ENCODE results near the gene GTF2H2C. TPM values are rescaled to one million over a fixed set of nuclear protein-coding genes. Genes with fewer than 3 reads are reported as not detected.
A peak's percentile ranks its signal among the peaks of the same experiment; 100 is the strongest.
"Not testable (repeated sequence)": the region's sequence is repeated elsewhere in the genome, so short reads cannot be mapped to it uniquely, and the experiment has no call there.

GTF2H2C gene
- total RNA-seq, 1 experiment from 2014 or later: 69.8 TPM

GRCh38 chr5:69541347-69541746, 18.6 kb upstream of the GTF2H2C start:
- not testable (repeated sequence) for DNase-seq; H3K4me2 ChIP-seq (ENCODE audit: low read depth, low read length, poor library complexity, severe bottlenecking); H3K9ac ChIP-seq (ENCODE audit: low read length); H3K9me3 ChIP-seq (ENCODE audit: low read length); H3K4me1 ChIP-seq (ENCODE audit: low read length); H4K20me1 ChIP-seq (ENCODE audit: insufficient read depth, low read depth, low read length); H3K79me2 ChIP-seq (ENCODE audit: low read length); H3K27me3 ChIP-seq (ENCODE audit: low read length); H3K9me2 ChIP-seq (replicated peaks; ENCODE audit: insufficient read depth, low read length); H2AFZ ChIP-seq (ENCODE audit: low read length); H3K4me3 ChIP-seq (ENCODE audit: low read length); H3K36me3 ChIP-seq (ENCODE audit: insufficient read depth, low read length); H3K27ac ChIP-seq (ENCODE audit: low read length)

- H3K9me3 ChIP-seq (ENCODE audit: low read length); H3K79me2 ChIP-seq (ENCODE audit: low read length); H3K4me1 ChIP-seq (ENCODE audit: low read length); H3K27ac ChIP-seq (ENCODE audit: low read length); H3K4me3 ChIP-seq (ENCODE audit: low read length); H4K20me1 ChIP-seq (ENCODE audit: insufficient read depth, low read depth, low read length); H3K36me3 ChIP-seq (ENCODE audit: insufficient read depth, low read length); H2AFZ ChIP-seq (ENCODE audit: low read length); H3K27me3 ChIP-seq (ENCODE audit: low read length); H3K9ac ChIP-seq (ENCODE audit: low read length); H3K9me2 ChIP-seq (replicated peaks; ENCODE audit: insufficient read depth, low read length); DNase-seq; H3K4me2 ChIP-seq (ENCODE audit: low read depth, low read length, poor library complexity, severe bottlenecking): not testable (repeated sequence)
These were observed 17.0 kb upstream of the GTF2H2C start for GRCh38 chr5:69542838-69543618.

GRCh38 chr5:69544602-69545001, 15.4 kb upstream of the GTF2H2C start:
- not testable (repeated sequence) for H3K9me3 ChIP-seq (ENCODE audit: low read length); H3K9me2 ChIP-seq (replicated peaks; ENCODE audit: insufficient read depth, low read length); H3K27ac ChIP-seq (ENCODE audit: low read length); DNase-seq; H3K79me2 ChIP-seq (ENCODE audit: low read length); H3K4me1 ChIP-seq (ENCODE audit: low read length); H3K4me3 ChIP-seq (ENCODE audit: low read length); H4K20me1 ChIP-seq (ENCODE audit: insufficient read depth, low read depth, low read length); H3K4me2 ChIP-seq (ENCODE audit: low read depth, low read length, poor library complexity, severe bottlenecking); H3K27me3 ChIP-seq (ENCODE audit: low read length); H2AFZ ChIP-seq (ENCODE audit: low read length); H3K9ac ChIP-seq (ENCODE audit: low read length); H3K36me3 ChIP-seq (ENCODE audit: insufficient read depth, low read length)

- H2AFZ ChIP-seq (ENCODE audit: low read length); H3K4me1 ChIP-seq (ENCODE audit: low read length): not testable (repeated sequence)
These were observed 818 bp downstream of the GTF2H2C start for GRCh38 chr5:69560587-69561431.

GRCh38 chr5:69566172-69566571, 6.2 kb downstream of the GTF2H2C start:
- H3K4me1 ChIP-seq (ENCODE audit: low read length); H3K27me3 ChIP-seq (ENCODE audit: low read length); H3K79me2 ChIP-seq (ENCODE audit: low read length); H2AFZ ChIP-seq (ENCODE audit: low read length); H3K4me2 ChIP-seq (ENCODE audit: low read depth, low read length, poor library complexity, severe bottlenecking); H3K4me3 ChIP-seq (ENCODE audit: low read length); H3K9me3 ChIP-seq (ENCODE audit: low read length); H3K9ac ChIP-seq (ENCODE audit: low read length); H3K9me2 ChIP-seq (replicated peaks; ENCODE audit: insufficient read depth, low read length); H3K27ac ChIP-seq (ENCODE audit: low read length); H4K20me1 ChIP-seq (ENCODE audit: insufficient read depth, low read depth, low read length); H3K36me3 ChIP-seq (ENCODE audit: insufficient read depth, low read length): not testable (repeated sequence)
- DNase-seq: peak; percentile 36

More at GRCh38 chr5:69560587-69561431, 818 bp downstream of the GTF2H2C start:
- H3K9me2 ChIP-seq (replicated peaks; ENCODE audit: insufficient read depth, low read length); H3K27ac ChIP-seq (ENCODE audit: low read length); H3K79me2 ChIP-seq (ENCODE audit: low read length); H3K9me3 ChIP-seq (ENCODE audit: low read length); H3K27me3 ChIP-seq (ENCODE audit: low read length); H4K20me1 ChIP-seq (ENCODE audit: insufficient read depth, low read depth, low read length); H3K36me3 ChIP-seq (ENCODE audit: insufficient read depth, low read length): not testable (repeated sequence)
- H3K9ac ChIP-seq (ENCODE audit: low read length): peak overlapping the region; percentile 61
- DNase-seq: peak; percentile 27
- peak overlapping the region; percentile 65 for H3K4me3 ChIP-seq (ENCODE audit: low read length)
- peak overlapping the region; percentile 62 for H3K4me2 ChIP-seq (ENCODE audit: low read depth, low read length, poor library complexity, severe bottlenecking)

GRCh38 chr5:69568072-69568471, 8.1 kb downstream of the GTF2H2C start:
- not testable (repeated sequence) for H3K4me3 ChIP-seq (ENCODE audit: low read length); H3K36me3 ChIP-seq (ENCODE audit: insufficient read depth, low read length); H3K79me2 ChIP-seq (ENCODE audit: low read length); H3K4me1 ChIP-seq (ENCODE audit: low read length); H3K9me3 ChIP-seq (ENCODE audit: low read length); H3K27me3 ChIP-seq (ENCODE audit: low read length); H3K9me2 ChIP-seq (replicated peaks; ENCODE audit: insufficient read depth, low read length); H2AFZ ChIP-seq (ENCODE audit: low read length); H3K9ac ChIP-seq (ENCODE audit: low read length); H3K4me2 ChIP-seq (ENCODE audit: low read depth, low read length, poor library complexity, severe bottlenecking); H3K27ac ChIP-seq (ENCODE audit: low read length); H4K20me1 ChIP-seq (ENCODE audit: insufficient read depth, low read depth, low read length)
- peak; percentile 29 for DNase-seq

- H3K4me1 ChIP-seq (ENCODE audit: low read length); H3K9me3 ChIP-seq (ENCODE audit: low read length); H3K4me3 ChIP-seq (ENCODE audit: low read length); H3K9ac ChIP-seq (ENCODE audit: low read length); H3K9me2 ChIP-seq (replicated peaks; ENCODE audit: insufficient read depth, low read length); H2AFZ ChIP-seq (ENCODE audit: low read length); H4K20me1 ChIP-seq (ENCODE audit: insufficient read depth, low read depth, low read length); H3K4me2 ChIP-seq (ENCODE audit: low read depth, low read length, poor library complexity, severe bottlenecking); H3K27ac ChIP-seq (ENCODE audit: low read length); H3K36me3 ChIP-seq (ENCODE audit: insufficient read depth, low read length); DNase-seq; H3K27me3 ChIP-seq (ENCODE audit: low read length); H3K79me2 ChIP-seq (ENCODE audit: low read length): not testable (repeated sequence)
These were observed 23.4 kb downstream of the GTF2H2C start for GRCh38 chr5:69583356-69583755.

GRCh38 chr5:69596114-69596840, 36.3 kb downstream of the GTF2H2C start:
- H3K4me3 ChIP-seq (ENCODE audit: low read length); H3K27me3 ChIP-seq (ENCODE audit: low read length); H3K4me2 ChIP-seq (ENCODE audit: low read depth, low read length, poor library complexity, severe bottlenecking); H3K36me3 ChIP-seq (ENCODE audit: insufficient read depth, low read length); H3K9ac ChIP-seq (ENCODE audit: low read length); H3K9me3 ChIP-seq (ENCODE audit: low read length); H3K79me2 ChIP-seq (ENCODE audit: low read length); H3K27ac ChIP-seq (ENCODE audit: low read length); H3K9me2 ChIP-seq (replicated peaks; ENCODE audit: insufficient read depth, low read length); DNase-seq; H2AFZ ChIP-seq (ENCODE audit: low read length); H4K20me1 ChIP-seq (ENCODE audit: insufficient read depth, low read depth, low read length); H3K4me1 ChIP-seq (ENCODE audit: low read length): not testable (repeated sequence)
